ENCODE results near the gene PCDH17.

DNA sequence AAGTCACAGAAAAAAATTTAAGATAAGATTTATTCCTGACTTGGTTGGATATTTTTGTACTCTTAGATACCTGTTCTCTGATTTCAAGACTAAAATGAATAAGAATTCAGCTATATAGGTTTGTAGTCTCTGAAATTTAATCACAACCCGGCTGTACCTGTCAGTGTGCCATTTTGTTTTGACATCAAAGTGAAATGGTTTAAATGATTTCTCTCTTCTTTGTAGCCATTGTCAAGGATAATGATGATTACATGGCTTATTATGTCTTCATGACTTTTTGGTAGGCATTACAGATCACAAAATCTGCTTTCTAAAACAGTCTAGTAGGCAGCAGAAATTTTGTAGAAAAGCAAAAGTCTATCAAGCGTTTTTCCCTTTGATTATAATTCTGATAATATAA, 72.5 kb downstream of the PCDH17 start:
- TF ChIP-seq SUZ12 (IDR thresholded peaks at IDR 0.05; ENCODE audit: extremely low read depth, insufficient read depth, insufficient read length) (no peak), ZNF274 (IDR thresholded peaks at IDR 0.05; ENCODE audit: low read depth, low read length) (no peak), YY1 (IDR thresholded peaks at IDR 0.05; ENCODE audit: insufficient read depth, insufficient read length) (no peak)
